Stimulated activated naive CD8-positive, alpha-beta T cell treated with anti-CD3 and anti-CD28 coated beads, Interleukin-15, amount 100 ng/mL, for 72 hours (primary cell): ENCODE results near the gene ASCC2.

Experiments used
- ATAC-seq: fragments of 150-1000 bp; cut with Tn5 transposase; 2 replicates; pipeline ENCODE4 v1.10.0; 2021; ENCODE audit warnings: mild to moderate bottlenecking, moderate library complexity
- DNase-seq, 2 donors: peaks; one replicate each; pipeline ENCODE4 v3.0.0; 2021 to 2022
- H3K27ac Mint-ChIP-seq, 2 donors: one replicate each; pipeline ENCODE4 v1.8.0; 2022; ENCODE audit warnings: mild to moderate bottlenecking in 2 of 2, mixed read lengths in 2 of 2, moderate library complexity in 2 of 2
- H3K27me3 Mint-ChIP-seq: one replicate; pipeline ENCODE4 v1.8.0; 2022; ENCODE audit warnings: mixed read lengths
- H3K4me1 Mint-ChIP-seq: one replicate; pipeline ENCODE4 v1.8.0; 2022; ENCODE audit warnings: mild to moderate bottlenecking, mixed read lengths
- H3K4me3 Mint-ChIP-seq, 2 donors: one replicate each; pipeline ENCODE4 v1.8.0; 2022; ENCODE audit warnings: mild to moderate bottlenecking in 2 of 2, mixed read lengths in 2 of 2, moderate library complexity in 1 of 2
- H3K9me3 Mint-ChIP-seq, 2 donors: one replicate each; pipeline ENCODE4 v1.8.0; 2022; ENCODE audit warnings: mixed read lengths in 2 of 2

The ASCC2 gene

DNA sequence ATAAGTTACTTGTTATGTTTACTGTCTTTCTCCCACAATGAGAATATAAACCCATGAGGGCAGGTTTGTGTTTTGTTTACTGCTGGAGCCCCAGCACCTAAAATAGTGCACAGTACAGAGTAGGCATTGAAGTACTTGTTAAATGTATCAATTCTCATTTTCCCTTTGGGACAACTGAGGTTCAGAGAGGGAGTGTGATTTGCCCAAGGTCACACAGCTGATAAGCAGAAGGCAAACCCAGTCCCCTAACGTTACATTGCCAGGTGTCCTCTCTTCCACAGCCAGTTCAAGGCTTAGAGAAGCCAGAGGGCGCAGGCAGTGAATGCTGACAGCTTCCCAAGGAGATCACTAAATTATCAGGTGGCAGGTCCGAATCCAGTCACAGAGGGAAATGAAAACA is 88.0 kb downstream of the ASCC2 start:
- Mint-ChIP-seq H3K4me3 (no peak overlapping the region), H3K27ac (no peak overlapping the region), H3K4me1 (peaks cover 20% of the 10 kb centered on the region), H3K9me3 (no peaks in the 10 kb centered on the region), H3K27me3 (no peaks in the 10 kb centered on the region)
- ATAC-seq, result no peak
- no peak for DNase-seq

DNA sequence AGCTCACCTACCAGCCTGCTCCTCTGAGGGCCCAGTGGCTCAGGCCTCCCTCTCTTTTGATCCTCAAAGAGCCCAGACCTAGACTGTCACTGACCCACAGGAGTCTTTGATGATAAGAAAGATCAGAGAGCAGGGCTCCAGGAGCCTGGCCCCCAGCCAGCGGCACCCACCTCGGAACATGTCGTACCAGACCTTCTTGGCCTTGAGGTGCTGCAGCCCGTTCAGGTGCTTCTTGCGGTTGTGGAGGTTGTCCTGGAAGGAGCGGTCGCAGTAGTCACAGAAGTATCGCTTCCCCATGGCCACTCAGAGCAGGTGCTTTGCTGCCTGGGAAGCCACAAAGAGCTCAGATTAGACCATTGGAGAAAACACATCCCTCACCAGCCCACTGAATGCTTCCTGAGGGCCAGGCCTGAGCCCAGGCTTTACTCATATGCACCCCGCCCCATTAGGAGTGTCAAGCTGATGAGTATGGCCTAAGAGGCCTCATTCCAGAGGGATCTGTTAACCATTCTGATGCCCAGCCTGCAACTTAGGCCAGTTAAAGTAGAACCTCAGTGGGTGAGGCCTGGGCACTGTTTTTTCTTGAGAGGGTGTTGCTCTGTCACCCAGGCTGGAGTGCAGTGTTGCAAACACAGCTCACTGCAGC is 89.7 kb downstream of the ASCC2 start:
- no peak overlapping the region for H3K4me3 Mint-ChIP-seq
- H3K27me3 Mint-ChIP-seq, result no peaks in the 10 kb centered on the region
- peak overlapping the region in 1 of 2 donors; percentile 21 for H3K27ac Mint-ChIP-seq
- no peaks in the 10 kb centered on the region for H3K9me3 Mint-ChIP-seq
- ATAC-seq, result no peak
- no peak for DNase-seq
- peaks cover 20% of the 10 kb centered on the region for H3K4me1 Mint-ChIP-seq

DNA sequence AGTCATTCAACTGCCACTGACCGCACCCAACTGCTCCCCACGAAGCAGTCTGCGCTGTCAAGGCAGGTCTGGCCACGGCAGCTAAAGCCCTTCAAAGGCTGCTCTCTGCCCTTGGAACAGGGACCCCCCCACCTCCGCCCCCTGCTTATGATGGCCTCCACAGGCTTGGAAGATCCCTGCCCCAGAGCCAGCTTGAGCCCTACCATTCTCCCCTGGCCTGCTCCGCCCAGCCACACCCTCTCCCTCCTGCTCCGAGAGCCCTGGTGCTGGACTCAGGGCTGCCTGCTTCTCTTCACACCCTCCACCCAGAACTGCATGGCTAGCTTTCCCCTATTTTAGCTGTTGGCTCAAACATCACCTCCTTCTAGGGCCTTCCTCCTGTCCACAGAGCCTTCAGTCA is 90.2 kb downstream of the ASCC2 start:
- Mint-ChIP-seq H3K4me3 (no peak overlapping the region), H3K9me3 (no peaks in the 10 kb centered on the region), H3K27ac (peak overlapping the region; percentile 21 to 91), H3K27me3 (no peaks in the 10 kb centered on the region), H3K4me1 (peaks cover 20% of the 10 kb centered on the region)
- ATAC-seq (no peak), DNase-seq (no peak)

DNA sequence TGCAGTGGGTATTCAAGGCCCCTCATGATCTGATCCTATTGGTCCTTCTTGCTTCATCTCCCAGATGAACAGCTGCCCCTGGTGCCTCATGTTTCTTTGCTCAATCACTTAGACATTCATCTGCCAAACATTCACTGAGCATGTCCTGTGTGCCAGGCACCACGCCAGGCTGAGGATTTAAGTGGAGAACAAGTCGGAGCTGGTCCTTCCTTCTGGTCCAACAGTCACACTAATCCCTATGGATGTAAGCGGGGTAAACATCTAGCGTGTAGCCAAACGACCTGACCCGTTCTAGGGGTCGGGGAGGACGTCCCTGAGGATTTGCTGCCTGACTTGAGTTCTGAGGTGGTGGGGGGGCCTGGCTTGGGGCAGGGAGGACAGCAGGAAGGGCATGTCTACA is 93.2 kb downstream of the ASCC2 start:
- H3K4me3 Mint-ChIP-seq, result no peak overlapping the region
- DNase-seq (no peak), ATAC-seq (no peak)
- no peaks in the 10 kb centered on the region for H3K9me3 Mint-ChIP-seq
- peaks cover 6% of the 10 kb centered on the region for H3K4me1 Mint-ChIP-seq
- no peaks in the 10 kb centered on the region for H3K27me3 Mint-ChIP-seq
- H3K27ac Mint-ChIP-seq, result no peak overlapping the region

DNA sequence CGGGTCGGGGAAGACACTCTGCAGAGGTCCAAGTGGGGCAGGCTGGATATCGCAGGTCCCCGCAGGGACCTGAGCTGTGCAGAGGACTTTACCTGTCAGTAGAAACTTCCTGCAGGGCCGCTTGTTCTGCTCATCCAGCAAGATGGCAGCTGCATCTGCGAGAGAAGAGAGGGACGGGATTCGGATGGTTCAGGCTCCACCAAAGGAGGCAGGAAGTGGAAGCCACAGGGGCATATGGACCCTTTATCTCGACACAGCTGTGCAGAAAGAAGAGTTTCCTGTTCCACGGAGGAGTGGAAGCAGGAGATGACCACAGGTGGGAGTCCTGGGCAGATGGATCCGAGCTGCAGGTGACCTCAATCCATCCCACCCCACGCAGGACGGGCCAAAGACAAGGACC is 95.7 kb downstream of the ASCC2 start:
- Mint-ChIP-seq H3K4me1 (peaks cover 6% of the 10 kb centered on the region), H3K4me3 (no peak overlapping the region), H3K9me3 (no peaks in the 10 kb centered on the region), H3K27ac (no peak overlapping the region), H3K27me3 (no peaks in the 10 kb centered on the region)
- no peak for DNase-seq
- no peak for ATAC-seq

DNA sequence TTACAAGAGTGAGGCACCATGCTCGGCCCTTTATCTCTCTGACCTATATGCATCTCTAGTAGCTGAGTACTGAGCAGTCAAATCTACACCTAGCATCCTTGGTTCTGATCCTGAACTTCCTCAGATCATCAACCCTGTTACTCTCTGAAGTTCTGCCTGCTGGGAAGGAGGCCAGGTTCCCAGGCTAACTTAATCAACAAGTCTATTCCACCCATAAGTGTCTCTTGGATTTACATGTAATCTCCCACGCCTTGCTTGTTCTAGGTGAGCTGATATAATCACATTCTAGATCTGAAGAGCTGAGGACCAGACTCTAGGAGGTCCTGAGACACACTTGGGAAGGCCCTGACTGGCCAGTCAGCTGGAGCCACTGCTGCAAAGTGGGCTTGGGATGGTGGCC is 96.1 kb downstream of the ASCC2 start:
- Mint-ChIP-seq H3K4me3 (no peak overlapping the region), H3K9me3 (no peaks in the 10 kb centered on the region), H3K27me3 (no peaks in the 10 kb centered on the region), H3K27ac (no peak overlapping the region), H3K4me1 (peaks cover 6% of the 10 kb centered on the region)
- DNase-seq (no peak), ATAC-seq (no peak)

DNA sequence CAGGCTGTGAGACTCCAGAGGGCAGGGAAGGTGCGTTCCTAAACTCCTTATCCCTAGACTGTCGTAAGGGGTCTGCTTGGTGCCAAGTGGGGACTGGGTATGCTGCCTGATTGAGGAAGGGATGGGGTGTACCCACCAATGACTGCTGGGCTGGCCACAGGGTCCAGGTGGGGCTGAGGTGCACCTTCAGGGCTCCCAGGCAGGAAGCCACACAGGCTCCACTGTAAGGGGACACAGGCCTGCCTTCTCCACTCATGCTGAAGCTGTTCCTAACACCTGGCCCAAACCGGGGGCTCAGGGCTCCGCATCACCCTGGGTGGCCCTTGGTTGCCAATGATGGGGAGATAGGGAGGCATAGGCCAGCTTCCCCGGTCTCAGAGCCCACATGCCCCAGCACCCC is 97.9 kb downstream of the ASCC2 start:
- Mint-ChIP-seq H3K9me3 (no peaks in the 10 kb centered on the region), H3K4me1 (peaks cover 6% of the 10 kb centered on the region), H3K27ac (peak overlapping the region in 1 of 2 donors; percentile 83), H3K27me3 (no peaks in the 10 kb centered on the region), H3K4me3 (no peak overlapping the region)
- no peak for DNase-seq
- ATAC-seq, result no peak

DNA sequence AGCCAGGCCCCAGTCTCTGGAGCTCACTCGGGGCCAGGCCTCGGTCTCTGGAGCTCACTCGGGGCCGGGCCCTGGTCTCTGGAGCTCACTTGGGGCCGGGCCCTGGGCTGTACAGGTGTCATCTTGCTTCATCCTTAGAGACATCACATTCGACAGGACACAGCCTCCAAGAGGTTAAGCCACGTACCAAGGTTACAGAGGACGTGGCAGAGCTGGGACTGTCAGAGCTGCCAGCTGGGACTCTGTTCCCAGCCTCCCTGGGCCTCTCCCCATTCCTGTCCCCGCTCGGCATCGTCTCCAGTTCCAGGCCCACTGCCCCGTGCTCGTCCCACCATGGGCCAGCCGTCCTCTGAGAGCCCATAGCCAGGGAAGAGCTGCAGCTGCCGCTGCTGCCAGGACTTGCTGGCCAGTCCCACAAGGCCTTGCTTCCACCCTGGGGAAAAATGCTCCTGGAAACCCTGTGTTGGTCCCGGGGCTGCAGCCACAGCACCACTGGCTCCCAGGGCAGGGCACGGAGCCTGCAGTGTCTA is 98.7 kb downstream of the ASCC2 start:
- Mint-ChIP-seq H3K27me3 (no peaks in the 10 kb centered on the region), H3K9me3 (no peaks in the 10 kb centered on the region), H3K4me3 (no peak overlapping the region), H3K27ac (no peak overlapping the region), H3K4me1 (peaks cover 6% of the 10 kb centered on the region)
- DNase-seq, result no peak
- ATAC-seq, result no peak
